PC-3 (cell line): ENCODE results near the gene PDZRN3. TPM values are rescaled to one million over a fixed set of nuclear protein-coding genes. Genes with fewer than 3 reads are reported as not detected.

ENCODE experiments used
- ATAC-seq: fragments of 200-7000 bp; cut with Tn5 transposase; 2 replicates; pipeline ENCODE4 v1.9.1; 2020; ENCODE audit warnings: mild to moderate bottlenecking, moderate library complexity
- BruUV-seq: library from RNA; stranded (reverse); fragments of 400-500 nt; replicated peaks from 2 replicates; lab custom pipeline; 2021; lab: Mats Ljungman, UMichigan
- CTCF ChIA-PET: fragments of 300-600 bp; sonication (Branson Sonifier 250); formaldehyde crosslinking; loops from one replicate; lab custom pipeline; 2022; ENCODE audit warnings: antibody characterized with exemption; lab: Charles Lee
- POLR2A ChIA-PET: fragments of 300-600 bp; sonication (Branson Sonifier 250); formaldehyde crosslinking; loops from one replicate; lab custom pipeline; 2022; ENCODE audit warnings: antibody characterized with exemption; ENCODE audit not compliant: unreplicated experiment; lab: Charles Lee
- DNase-seq: peaks from one replicate; pipeline ENCODE4 v3.0.0-alpha.2; 2015
- H2AFZ ChIP-seq: fragments of 300-600 bp; sonication (generic); 2 replicates; pipeline ENCODE4 v1.6.0; 2016; ENCODE audit warnings: antibody characterized with exemption, low read length
- H3F3A ChIP-seq: fragments of 300-600 bp; sonication (generic); one replicate; pipeline ENCODE4 v1.6.0; 2017; ENCODE audit warnings: antibody characterized with exemption, low read length, control low read depth, mild to moderate bottlenecking; ENCODE audit not compliant: unreplicated experiment
- H3K27ac ChIP-seq: fragments of 300-600 bp; sonication (generic); 2 replicates; pipeline ENCODE4 v1.5.1; 2016; ENCODE audit warnings: mild to moderate bottlenecking, low read length
- H3K27me3 ChIP-seq: fragments of 300-600 bp; sonication (generic); 2 replicates; pipeline ENCODE4 v1.6.1; 2016; ENCODE audit warnings: low read length, mixed read lengths
- H3K36me3 ChIP-seq: fragments of 300-600 bp; sonication (generic); 2 replicates; pipeline ENCODE4 v1.6.1; 2016; ENCODE audit warnings: low read depth, mixed run types, low read length, mixed read lengths
- H3K4me1 ChIP-seq: fragments of 300-600 bp; sonication (generic); 2 replicates; pipeline ENCODE4 v1.5.1; 2016; ENCODE audit warnings: low read length; ENCODE audit not compliant: insufficient read depth
- H3K4me2 ChIP-seq: fragments of 300-600 bp; sonication (generic); 2 replicates; pipeline ENCODE4 v1.6.0; 2016; ENCODE audit warnings: low read length
- H3K4me3 ChIP-seq: fragments of 300-600 bp; sonication (generic); 2 replicates; pipeline ENCODE4 v1.5.1; 2016; ENCODE audit warnings: mild to moderate bottlenecking, low read length, mixed read lengths
- H3K79me2 ChIP-seq: fragments of 300-600 bp; sonication (generic); 2 replicates; pipeline ENCODE4 v1.6.1; 2017; ENCODE audit warnings: low read length, mixed read lengths
- H3K9ac ChIP-seq: fragments of 300-600 bp; sonication (generic); 2 replicates; pipeline ENCODE4 v1.6.0; 2016; ENCODE audit warnings: mild to moderate bottlenecking, low read length
- H3K9me2 ChIP-seq: fragments of 300-600 bp; sonication (generic); replicated peaks from 2 replicates; pipeline ENCODE4 v1.6.1; 2016; ENCODE audit warnings: mixed run types, low read length, mixed read lengths
- H3K9me3 ChIP-seq: fragments of 300-600 bp; sonication (generic); 2 replicates; pipeline ENCODE4 v1.6.1; 2016; ENCODE audit warnings: low read length, mixed read lengths
- H4K20me1 ChIP-seq: fragments of 300-600 bp; sonication (generic); 2 replicates; pipeline ENCODE4 v1.6.1; 2016; ENCODE audit warnings: low read length, mixed read lengths
- EZH2 ChIP-seq: fragments of 300-600 bp; sonication (generic); IDR thresholded peaks from one replicate; pipeline ENCODE4 v1.6.1; 2017; ENCODE audit warnings: antibody characterized with exemption, mild to moderate bottlenecking, low read length; ENCODE audit not compliant: unreplicated experiment
- EZH2phosphoT487 ChIP-seq: fragments of 300-600 bp; sonication (generic); IDR thresholded peaks from 2 replicates; pipeline ENCODE4 v1.6.1; 2018; ENCODE audit warnings: mild to moderate bottlenecking, antibody characterized with exemption, low read length, borderline replicate concordance
- intact Hi-C: fragments of 100-400 bp; cut with micrococcal nuclease; formaldehyde crosslinking; loops from 2 replicates; pipeline ENCODE4 v1.9.0; 2023
- total RNA-seq: library from RNA; depleted of rRNA; stranded (reverse); fragments of >200 nt; gene quantifications from 2 replicates; pipeline ENCODE4 v1.2.3, GENCODE V29; 2014
- TF ChIP-seq, protein P1 (sequence below): fragments of 300-600 bp; sonication (generic); conservative IDR thresholded peaks from 2 replicates; pipeline ENCODE4 v1.5.1; 2017; ENCODE audit warnings: antibody characterized with exemption, low read depth, mild to moderate bottlenecking, low read length

PDZRN3 gene
- total RNA-seq, 1 experiment from 2014 or later, result not detected

DNA sequence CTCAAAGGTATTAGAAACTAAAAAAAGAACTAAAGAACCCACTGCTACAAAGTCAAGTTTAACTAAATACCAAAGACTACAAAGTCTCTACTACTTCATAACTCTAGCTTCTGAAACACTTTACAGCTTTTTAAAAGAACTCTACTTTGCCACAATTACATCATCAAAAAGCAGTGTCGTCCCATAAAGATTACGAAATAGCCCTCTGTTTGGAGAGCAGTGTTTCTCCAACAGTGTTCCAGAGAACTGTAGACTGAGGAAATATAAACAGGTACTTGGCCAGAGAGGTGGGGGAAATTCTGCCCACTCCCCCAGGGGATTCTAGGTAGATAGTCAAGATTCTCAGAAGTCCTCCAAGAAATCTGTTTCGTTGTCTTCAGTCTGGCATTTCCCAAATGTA lies 225.6 kb downstream of the PDZRN3 start:
- no peaks in the 10 kb centered on the region for H3K36me3 ChIP-seq
- H3K27ac ChIP-seq, result no peak overlapping the region
- ATAC-seq (no peak), DNase-seq (no peak)
- no peak overlapping the region for H3K4me2 ChIP-seq
- no TSS peak for BruUV-seq
- TF ChIP-seq EZH2, result no peak
- no peak for TF ChIP-seq EZH2phosphoT487
- TF ChIP-seq, protein P1, sequence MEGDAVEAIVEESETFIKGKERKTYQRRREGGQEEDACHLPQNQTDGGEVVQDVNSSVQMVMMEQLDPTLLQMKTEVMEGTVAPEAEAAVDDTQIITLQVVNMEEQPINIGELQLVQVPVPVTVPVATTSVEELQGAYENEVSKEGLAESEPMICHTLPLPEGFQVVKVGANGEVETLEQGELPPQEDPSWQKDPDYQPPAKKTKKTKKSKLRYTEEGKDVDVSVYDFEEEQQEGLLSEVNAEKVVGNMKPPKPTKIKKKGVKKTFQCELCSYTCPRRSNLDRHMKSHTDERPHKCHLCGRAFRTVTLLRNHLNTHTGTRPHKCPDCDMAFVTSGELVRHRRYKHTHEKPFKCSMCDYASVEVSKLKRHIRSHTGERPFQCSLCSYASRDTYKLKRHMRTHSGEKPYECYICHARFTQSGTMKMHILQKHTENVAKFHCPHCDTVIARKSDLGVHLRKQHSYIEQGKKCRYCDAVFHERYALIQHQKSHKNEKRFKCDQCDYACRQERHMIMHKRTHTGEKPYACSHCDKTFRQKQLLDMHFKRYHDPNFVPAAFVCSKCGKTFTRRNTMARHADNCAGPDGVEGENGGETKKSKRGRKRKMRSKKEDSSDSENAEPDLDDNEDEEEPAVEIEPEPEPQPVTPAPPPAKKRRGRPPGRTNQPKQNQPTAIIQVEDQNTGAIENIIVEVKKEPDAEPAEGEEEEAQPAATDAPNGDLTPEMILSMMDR, result no peak
- H3K9me2 ChIP-seq, result no peaks in the 10 kb centered on the region
- no peak overlapping the region for H3K9ac ChIP-seq
- no peak overlapping the region for H3K4me3 ChIP-seq
- H3K79me2 ChIP-seq, result no peaks in the 10 kb centered on the region
- no peaks in the 10 kb centered on the region for H3K4me1 ChIP-seq
- ChIA-PET CTCF (no interaction called here), POLR2A (no interaction called here)
- no peak overlapping the region for H2AFZ ChIP-seq
- H3F3A ChIP-seq, result no peaks in the 10 kb centered on the region
- no peaks in the 10 kb centered on the region for H3K9me3 ChIP-seq
- H4K20me1 ChIP-seq, result no peaks in the 10 kb centered on the region
- intact Hi-C loops, result no loop called here
- peaks cover 24% of the 10 kb centered on the region for H3K27me3 ChIP-seq

DNA sequence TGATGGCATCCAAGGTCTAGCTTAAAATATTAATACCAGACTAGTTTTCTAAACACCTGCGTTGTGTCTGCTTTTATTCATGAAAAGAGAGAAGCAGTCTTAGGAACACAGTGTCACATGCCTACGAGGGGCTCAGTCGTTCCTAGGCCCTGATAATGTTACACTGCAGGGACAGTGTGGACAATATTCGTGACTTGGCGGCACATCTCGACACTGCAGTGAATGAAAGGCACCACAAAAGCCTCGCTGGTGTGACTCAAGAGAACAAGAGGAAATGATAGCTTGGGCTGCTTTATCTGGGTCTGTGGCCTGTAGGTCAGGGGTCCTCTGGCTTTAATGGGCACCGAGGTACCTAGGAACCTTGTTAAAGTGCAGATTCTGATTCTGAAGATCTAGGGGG lies 226.7 kb downstream of the PDZRN3 start:
- Histone ChIP-seq H3F3A (no peaks in the 10 kb centered on the region), H2AFZ (no peak overlapping the region), H3K4me3 (no peak overlapping the region), H3K9ac (no peak overlapping the region), H4K20me1 (no peaks in the 10 kb centered on the region), H3K79me2 (no peaks in the 10 kb centered on the region), H3K27ac (no peak overlapping the region), H3K27me3 (peaks cover 14% of the 10 kb centered on the region), H3K36me3 (no peaks in the 10 kb centered on the region), H3K4me2 (no peak overlapping the region), H3K9me2 (no peaks in the 10 kb centered on the region), H3K9me3 (no peaks in the 10 kb centered on the region), H3K4me1 (no peaks in the 10 kb centered on the region)
- ChIA-PET POLR2A (no interaction called here), CTCF (no interaction called here)
- DNase-seq (no peak), ATAC-seq (no peak)
- intact Hi-C loops, result no loop called here
- no TSS peak for BruUV-seq
- TF ChIP-seq EZH2phosphoT487 (no peak), EZH2 (no peak)
- TF ChIP-seq, protein P1, result no peak

DNA sequence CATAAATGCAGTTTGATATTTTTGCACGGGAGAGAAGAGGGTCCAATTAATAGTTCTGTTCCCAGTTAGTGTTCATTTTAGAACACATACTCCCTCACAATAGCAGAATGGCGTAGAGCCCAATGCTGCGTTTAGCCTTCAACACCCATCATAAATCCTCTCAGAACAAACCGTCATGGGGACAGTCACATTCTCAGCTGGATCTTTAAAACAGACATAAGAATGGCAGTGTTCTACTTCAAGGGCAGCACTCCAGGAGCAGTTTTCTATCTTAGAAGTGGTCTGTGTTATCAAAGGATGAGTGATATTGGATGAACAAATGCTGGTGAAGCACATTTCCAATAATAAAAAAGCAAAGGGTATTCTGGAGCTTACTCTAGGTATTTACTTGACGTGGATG lies 230.5 kb downstream of the PDZRN3 start:
- CTCF ChIA-PET, result no interaction called here

More for the DNA sequence above, 230.5 kb downstream of the PDZRN3 start:
- peaks cover 6% of the 10 kb centered on the region; the same call in 1 of the 2 replicates for H3K27me3 ChIP-seq
- DNase-seq (no peak), ATAC-seq (no peak)
- H3K9ac ChIP-seq, result no peak overlapping the region
- POLR2A ChIA-PET, result no interaction called here
- no peaks in the 10 kb centered on the region for H3K4me1 ChIP-seq
- no peak overlapping the region for H3K4me3 ChIP-seq
- H2AFZ ChIP-seq, result no peak overlapping the region
- H3K36me3 ChIP-seq, result no peaks in the 10 kb centered on the region
- H3K4me2 ChIP-seq, result no peak overlapping the region
- H4K20me1 ChIP-seq, result no peaks in the 10 kb centered on the region
- H3F3A ChIP-seq, result no peaks in the 10 kb centered on the region
- H3K79me2 ChIP-seq, result no peaks in the 10 kb centered on the region
- no peaks in the 10 kb centered on the region for H3K9me3 ChIP-seq
- H3K9me2 ChIP-seq, result no peaks in the 10 kb centered on the region
- H3K27ac ChIP-seq, result no peak overlapping the region
- no peak for TF ChIP-seq EZH2phosphoT487
- TF ChIP-seq, protein P1, result no peak
- intact Hi-C loops, result no loop called here
- BruUV-seq, result no TSS peak
